Hematopoietic multipotent progenitor cell treated with erythropoietin and hydrocortisone succinate and interleukin-3 and kit ligand, for 17 days (in vitro differentiated cells): ENCODE results near the gene BPI.
"Not testable (repeated sequence)": the region's sequence is repeated elsewhere in the genome, so short reads cannot be mapped to it uniquely, and the experiment has no call there.

Experiments used
- DNase-seq: peaks from one replicate; pipeline ENCODE4 v3.0.0-alpha.2; 2015; ENCODE audit warnings: low spot score

Gene BPI

DNA sequence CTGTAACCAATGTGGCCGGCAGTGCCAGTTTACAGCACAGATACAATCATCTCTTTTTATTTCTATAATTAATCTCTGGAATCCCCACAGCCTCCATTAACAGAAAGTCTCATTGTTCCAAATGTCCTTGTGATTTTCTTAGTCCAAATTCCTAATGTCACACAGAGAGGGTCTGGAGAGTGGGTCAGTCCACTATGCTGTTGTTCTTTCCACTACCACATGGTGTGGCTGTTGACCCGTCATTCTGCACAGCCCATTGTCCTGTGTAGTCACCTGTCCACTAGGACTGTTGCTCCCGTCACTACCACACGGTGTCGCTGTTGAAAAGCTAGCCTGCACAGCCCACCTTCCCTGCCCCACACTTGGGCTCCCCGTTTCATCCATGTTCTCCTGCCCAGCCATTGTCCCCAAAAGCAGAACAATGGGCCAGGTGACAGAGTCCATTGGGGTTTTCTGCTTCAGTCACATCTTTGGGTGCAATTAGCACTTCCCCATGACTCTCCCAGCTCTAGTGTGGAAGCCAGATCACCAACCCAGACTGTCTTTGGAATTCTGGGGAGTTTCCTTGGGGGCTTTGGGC is 33.7 kb downstream of the BPI start:
- peak; percentile 34 for DNase-seq

DNA sequence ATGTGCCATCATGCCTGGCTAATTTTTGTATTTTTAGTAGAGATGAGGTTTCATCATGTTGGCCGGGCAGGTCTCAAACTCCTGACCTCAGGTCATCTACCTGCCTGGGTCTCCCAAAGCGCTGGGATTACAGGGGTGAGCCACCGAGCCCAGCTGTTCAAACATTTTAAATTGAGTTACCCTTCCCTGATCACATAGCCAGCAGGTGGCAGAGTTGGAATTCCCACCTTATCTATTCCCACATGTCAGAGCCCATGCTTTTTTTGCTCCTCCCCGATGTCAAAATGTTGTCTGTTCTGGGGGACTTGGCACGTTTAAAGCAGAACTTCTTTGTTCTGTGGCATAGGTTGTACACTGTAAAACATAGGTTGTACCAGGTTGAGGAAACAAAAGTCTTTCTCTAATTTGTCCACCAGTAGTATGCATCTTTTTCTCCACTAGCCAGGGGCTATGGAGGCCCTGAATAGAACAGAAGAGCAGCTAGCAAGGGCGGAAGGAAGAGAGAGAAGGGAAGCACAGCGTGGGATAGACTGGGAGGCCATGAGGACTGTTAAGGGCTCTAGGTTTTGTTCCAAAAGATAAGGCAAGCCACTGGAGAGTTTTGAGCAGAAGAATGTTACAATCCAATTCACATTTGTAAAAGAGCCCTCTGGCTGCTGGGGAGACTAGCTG is 35.0 kb downstream of the BPI start:
- DNase-seq = no peak

DNA sequence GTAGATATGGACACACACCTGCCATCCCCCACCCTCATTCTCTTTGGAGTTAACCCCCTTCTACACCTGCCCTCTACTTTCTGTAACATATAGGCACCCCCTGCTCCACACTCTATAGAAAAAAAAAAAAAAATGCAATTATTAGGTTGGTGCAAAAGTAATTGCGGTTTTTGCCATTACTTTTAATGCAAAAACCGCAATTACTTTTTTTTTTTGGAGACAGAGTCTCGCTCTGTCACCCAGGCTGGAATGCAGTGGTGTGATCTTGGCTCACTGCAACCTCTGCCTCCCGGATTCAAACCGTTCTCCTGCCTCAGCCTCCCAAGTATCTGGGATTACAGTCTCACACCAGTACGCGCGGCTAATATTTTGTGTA is 35.6 kb downstream of the BPI start:
- DNase-seq = not testable (repeated sequence)

DNA sequence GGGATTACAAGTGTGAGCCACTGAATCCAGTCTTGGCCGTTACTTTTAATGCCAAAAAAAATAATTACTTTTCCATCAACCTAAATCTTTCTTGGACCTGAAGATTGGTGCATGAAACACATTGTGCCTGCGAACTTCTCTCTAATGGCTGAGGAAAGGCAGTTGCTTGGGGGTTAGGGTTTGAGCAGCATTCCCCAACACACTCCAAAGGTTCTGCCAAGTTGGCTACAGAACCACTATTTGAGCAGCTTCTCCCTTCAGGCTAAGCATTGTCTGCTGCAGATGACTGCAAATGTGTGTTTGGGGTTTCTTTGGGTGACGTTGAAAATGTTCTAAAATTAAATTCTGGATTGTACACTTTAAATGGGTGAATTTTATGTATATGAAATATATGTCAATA is 36.0 kb downstream of the BPI start:
- no peak for DNase-seq

DNA sequence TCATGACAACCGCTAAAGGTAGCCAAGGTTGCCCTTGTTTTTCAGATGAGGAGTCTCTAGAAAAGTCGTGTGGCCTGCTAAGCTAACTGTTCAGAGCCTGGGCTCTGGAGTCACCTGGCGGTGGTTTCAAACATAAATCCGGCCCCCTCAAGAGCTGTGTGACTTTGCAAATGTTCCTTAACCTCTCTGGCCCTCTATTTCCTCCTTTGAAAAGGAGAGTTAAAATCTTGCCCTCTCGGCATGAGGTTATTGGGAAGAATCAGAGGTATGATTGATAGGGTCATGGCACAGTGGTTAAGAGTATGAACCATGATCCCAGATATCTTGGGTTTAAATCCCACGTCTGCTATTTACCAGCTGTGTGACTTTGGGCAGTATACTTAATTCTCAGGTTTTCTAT is 36.7 kb downstream of the BPI start:
- DNase-seq = no peak

DNA sequence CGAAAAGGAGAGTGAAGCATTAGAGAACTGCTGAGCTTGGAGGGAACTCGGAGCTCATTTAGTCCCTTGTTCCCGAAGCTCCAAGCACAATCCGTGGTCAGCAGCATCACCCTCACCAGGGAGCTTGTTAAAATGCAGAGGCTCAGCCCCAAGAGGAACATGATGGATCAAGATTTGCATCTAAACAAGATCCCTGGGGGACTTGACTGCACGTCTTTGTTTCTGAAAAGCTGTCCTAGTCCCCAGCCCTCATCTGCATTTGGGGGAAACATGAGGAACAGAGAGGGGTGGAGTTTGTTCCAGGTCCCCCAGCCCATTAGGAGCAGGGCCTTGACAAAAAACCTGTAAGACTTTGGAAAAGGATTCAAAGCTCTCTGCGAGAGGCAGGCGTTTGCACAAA is 38.3 kb downstream of the BPI start:
- no peak for DNase-seq

DNA sequence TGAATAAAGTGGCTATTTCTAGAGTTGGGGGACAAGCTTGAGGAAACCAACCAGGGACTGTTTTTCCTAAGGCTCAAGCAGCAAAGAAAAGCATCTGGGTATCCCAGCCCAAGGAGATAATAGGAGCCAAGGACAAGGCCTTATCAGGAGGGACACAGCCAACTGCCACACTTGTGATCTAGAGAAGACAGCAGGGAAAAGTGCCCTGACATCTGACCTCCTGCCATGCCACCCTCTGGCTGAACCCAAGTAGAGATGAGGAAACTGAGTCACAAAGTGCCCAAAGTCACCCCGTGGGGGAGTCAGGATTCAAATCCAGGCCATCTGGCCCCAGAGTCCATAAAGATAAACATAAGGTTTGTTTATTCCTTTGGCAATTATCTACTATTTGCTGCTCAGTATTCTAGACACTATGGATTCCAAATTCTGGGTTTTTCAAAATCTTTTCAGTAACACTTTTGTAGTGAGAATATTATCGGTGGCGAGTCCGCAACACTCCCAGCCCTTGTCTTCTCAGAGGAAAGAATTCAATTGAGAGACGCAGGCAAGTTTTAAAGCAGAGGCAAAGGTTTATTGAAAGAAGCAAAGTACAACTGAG is 38.9 kb downstream of the BPI start:
- DNase-seq = no peak

DNA sequence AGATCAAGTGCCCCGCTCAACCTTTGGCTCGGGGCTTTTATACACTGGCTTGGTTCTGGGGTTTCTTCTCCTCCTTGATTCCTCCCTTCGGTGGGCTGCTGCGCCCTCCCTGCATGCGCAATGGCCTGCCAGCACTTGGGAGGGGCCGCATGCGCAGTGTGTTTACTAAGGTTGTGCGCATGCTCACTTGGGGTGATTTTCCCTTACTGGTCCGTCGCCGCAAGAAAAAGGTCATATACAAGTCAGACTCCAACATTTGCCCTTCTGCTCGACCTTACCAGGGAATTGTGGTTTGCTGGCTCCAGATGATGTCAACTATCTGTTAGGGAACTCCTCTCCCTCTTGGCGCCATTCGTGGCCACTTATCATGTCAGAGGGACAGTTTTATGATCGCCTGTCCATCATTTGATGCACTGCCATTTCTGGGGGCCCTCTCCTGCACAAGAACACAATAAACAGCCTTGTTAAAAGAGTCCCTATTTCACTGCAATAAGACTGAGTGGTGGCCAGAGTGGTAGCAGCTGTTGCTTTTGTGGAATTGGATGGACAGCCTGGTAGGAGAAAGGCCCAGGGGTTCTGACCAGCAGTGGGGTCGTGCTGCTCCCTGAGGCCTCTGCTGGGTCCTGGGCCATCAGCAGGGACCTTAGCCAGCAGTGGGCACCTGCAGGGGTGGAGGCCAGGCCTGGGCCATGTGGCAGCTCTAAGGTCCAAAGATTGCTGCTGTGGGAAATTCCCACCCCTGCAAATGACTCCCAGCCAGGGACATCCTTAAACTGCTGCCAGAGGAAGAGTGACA is 39.6 kb downstream of the BPI start:
- no peak for DNase-seq

DNA sequence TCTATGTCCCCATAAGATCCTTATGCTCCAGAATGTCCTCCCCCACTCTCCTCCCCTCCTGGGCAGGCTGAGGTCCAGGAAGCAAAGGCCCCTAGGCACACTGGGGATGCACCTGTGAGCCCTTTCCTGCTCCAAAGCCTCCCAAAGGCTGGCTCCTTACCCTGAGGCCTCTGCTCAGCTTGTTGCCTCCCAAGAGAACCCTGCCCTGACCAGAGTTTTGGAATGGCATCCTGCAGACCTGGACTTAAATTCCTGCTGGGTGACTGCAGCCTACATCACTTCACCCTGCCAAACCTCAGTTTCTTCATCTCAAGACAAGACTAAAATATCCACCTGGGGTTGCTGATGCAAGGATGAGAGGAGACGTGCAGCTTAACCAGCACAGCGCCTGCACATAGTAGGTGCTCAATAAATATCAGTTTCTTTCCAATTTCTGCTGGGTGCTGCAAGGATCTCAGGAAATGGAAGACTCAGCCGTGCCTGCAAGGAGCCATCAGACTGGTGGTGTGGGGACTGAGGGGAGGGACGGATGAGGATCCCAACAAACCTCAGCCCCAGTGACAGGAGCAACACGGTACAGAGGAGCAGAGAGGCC is 40.2 kb downstream of the BPI start:
- no peak for DNase-seq

DNA sequence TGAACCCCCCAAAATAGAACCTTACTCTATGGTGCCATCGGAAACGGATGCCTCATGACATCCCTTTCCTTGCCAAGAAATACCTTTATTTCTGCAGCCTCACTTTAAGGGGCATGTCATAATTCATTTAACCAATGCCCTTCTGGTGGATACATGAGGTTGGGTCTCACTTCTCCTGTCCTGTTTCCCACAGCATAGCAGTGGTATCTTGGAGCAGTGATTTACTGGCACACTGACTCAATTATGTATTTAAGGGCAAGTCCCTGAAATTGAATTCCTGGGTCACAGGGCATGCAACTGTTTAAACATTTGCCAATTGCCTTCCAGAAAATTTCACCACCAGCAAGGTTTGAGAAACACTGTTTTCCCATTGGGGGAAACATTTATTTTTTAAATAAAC is 41.7 kb downstream of the BPI start:
- no peak for DNase-seq

DNA sequence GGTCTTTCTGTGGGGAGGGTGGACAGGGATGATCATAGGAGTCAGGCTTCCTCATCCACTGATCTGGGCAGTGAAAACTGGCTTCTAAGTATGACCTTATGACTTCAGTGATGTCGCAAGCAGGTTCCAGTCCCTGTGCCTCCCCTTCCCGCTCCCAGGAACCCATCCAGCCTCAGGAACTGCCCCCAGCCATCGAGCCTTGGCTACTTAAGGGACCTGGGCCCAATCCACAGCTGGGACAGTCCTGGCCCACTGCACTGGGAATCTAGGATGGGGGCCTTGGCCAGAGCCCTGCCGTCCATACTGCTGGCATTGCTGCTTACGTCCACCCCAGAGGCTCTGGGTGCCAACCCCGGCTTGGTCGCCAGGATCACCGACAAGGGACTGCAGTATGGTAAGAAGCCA is 42.3 kb downstream of the BPI start, which contains the start of gene LBP:
TSS of gene LBP (plus strand) at position 236 of the 405 bp plus-strand sequence. CDS start at position 271, 35 bp downstream.
- DNase-seq = no peak

DNA sequence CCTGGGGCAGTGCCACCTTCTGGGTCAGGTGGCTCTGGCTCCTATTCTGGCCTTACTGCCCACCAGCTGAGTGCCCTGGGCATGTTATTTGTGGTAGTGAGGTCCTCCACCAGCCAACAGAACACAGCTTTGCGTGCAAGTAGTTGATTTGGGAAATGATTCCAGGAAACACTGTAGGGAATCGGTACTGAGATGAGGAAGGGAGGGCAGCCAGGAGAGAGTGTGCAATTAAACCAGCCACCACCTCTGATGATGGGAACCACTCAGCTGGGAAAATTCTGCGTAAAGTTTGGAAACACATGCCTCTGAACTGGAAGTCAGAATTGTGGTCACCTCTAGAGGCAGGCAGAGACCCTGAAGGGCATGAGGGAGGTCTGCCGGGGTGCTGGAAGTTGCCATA is 42.8 kb downstream of the BPI start:
- DNase-seq = no peak

DNA sequence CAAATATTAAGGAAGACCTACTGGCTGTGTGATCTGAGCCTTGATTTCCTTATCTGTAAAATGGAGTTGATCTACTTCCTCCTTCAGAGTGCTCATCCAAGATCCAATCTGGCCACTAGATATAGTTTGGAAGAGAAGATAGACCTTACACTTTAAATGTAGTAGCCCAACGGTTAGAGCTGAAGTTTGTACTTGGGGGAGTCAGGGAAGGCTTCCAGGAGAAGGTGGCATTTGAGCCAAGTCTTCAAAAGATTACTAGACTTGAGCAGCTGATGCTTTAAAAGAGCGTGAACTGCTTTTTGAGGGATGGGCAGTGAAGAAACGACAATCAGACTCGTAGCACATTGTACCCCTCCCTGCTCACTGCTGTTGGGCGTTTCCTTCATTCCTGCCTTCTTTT is 45.9 kb downstream of the BPI start:
- DNase-seq = no peak

DNA sequence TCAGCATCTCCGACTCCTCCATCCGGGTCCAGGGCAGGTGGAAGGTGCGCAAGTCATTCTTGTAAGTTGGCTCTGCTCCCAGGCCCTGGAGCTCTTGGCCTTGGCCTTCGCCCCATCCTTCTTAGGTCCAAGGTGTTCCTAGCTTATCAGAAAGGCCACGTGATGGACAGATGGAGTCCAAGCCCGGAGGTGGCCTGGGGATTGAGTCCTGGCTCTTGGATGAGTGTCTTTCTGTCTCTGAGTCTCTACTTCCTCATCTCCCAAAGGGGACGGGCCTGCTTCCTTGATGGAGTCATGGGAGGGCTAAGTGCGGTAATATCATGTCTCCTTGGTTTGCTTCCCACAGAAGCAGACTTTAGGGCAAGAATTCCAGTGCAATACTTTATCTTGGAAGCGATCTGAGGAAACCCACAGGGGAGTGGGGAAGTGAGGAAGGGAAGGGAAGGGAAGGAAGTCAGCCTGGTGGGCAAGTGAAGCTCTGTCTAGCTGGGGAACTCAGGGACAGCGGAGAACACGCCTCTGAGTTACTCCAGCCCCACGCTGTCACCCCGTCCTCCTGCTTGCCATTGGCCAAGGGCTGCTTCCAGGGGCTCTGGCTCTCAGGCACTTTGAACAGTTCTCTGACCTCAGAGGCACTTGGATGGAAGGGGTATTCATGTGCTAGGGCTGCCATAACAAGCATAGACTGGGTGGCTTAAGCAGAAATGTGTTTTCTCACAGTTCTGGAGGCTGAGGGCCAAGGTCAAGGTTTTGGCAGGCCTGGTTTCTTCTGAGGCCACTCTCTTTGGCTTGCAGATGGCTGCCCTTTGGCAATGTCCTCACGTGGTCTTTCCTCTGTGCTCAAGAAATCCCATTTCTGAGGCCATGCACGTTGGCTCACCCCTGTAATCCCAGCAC is 47.2 kb downstream of the BPI start:
- no peak for DNase-seq

DNA sequence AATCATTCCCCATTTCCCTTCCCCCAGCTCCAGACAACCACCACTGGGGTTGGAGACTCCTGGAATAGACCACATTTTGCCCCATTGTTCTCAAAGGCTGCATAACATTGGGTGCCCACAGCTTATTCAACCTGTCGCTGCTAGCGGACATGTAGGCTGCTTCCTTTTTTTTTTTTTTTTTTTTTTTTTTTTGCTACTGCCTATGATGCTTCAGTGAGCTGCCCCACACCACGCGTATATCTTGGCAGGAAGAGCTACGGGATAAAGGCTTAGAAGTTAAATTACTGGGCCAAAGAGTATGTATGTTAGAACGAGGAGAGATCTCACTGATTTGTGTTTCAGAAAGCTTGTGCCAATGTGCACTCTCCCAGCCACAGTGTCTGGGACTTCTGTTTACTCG is 49.4 kb downstream of the BPI start:
- DNase-seq = no peak

DNA sequence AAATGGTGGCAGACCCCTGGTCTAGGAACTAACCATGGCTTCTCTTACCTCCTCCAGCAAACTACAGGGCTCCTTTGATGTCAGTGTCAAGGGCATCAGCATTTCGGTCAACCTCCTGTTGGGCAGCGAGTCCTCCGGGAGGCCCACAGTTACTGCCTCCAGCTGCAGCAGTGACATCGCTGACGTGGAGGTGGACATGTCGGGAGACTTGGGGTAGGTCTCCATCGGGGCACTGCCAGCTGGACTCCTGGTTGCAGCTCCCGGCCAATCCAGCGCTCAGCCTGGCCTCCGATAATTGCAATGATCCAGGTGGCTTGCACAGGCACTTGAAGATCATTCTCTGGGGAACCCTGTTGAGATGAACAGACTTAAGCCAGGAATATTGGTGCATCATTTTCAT is 50.3 kb downstream of the BPI start:
- DNase-seq = no peak

DNA sequence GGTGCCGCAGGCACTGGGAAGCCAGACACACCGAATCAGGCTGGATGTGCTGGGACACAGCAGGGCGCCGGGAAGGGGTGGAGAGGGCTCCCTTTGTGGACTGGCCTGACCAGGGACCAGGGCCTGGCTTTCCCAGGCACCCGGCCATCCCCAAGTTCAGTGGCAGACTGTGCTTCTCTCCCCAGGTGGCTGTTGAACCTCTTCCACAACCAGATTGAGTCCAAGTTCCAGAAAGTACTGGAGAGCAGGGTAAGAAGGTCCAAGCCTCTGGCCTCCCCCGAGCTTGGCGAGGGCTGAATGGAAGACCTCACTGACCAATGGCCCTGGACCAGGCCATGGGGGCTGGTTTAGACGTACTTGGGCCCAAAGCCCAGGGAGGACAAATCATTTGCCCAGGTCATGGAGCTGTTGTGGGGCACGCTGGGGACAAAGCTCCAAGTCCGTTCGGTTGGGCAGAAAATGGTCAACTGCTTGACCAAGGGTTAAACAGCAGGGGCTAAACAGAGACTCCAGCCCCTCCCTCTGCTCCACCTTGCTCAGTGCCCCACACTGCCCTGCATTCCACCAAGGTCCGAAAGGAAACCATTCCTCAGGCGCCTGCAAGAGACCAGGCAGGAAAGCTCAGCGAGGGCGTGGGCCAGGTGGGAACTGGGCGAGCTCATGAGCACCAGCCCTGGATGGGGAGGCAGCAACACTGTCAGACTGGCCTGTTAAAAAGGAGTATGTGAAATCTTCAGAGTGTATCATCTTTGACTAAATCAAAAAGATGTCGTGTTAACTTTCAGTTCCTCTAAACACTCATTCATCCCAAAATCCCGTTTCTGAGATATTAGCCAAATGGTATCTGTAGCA is 51.4 kb downstream of the BPI start:
- DNase-seq = no peak

DNA sequence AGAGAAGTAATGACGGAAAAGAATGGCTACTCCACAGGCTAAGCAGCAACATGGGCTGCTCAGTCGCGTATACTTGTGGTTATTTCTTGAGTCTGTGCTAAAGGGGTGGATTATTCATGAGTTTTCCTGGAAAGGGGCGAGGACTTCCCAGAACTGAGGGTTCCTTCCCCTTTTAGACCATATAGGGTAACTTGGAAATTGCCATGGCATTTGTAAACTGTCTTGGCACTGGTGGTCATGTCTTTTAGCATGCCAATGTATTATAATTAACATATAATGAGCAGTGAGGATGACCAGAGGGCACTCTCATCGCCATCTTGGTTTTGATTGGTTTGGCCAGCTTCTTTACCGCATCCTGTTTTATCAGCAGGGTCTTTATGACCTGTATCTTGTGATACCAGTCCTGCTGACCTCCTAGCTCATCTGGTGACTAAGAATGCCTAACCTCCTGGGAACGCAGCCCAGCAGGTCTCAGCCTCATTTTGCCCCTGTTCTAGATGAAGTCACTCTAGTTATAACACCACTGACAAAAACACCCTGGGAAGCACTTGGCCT is 53.8 kb downstream of the BPI start:
- no peak for DNase-seq

DNA sequence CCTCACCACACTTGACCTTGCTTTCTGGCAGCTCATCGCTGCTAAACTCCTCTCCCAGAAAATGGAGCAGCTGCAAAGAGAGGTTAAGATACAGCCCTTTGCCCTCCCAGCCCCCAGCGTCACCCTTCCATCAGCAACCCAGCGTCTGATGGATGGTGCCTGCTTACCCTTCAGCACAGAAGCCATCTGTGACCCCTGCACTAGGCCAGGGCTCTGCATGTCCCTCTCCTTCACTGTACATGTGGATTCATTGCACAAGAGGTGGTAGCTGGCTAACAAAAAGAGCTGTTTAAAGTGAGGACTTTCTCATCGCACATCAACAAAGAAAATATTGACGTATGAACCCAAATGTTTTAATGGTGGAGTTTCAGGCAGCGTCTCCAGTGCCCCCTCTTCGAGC is 54.6 kb downstream of the BPI start:
- DNase-seq = no peak

DNA sequence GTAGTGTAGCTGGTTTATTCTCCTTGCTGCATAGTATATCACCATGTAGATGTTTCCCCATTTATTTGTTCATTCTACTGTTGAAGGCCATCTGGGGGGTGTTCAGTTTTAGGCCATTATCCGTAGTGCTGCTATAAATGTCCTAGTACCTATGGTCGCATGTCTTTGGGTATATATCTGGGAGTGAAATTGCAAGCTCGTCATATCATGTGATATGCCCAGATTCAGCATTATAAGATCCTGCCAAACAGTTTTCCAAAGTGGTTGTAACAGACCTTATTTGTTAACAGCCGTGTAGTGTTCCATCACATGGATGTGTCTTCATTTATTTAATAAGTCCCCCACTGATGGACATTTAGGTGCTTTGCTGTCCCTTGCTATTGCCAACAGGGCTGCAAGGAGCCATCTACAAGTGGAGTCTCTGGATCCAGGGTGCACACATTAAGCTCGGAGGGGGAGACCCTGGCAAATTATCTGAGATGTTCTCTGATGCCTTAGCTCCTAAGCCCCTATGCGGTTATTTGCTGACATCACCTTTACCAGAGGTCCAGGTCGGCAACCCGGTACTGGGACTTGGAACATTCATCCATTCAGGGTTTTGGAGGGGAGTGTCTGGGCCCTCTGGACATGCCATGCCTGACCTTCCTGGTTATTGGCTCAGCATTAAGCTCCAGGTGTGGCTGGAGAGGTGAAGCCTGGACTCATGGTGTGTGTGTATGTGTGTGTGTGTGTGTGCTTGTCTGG is 59.2 kb downstream of the BPI start:
- DNase-seq = no peak
